H1 (cell line): ENCODE measurements around the gene TMEM138. TPM values are rescaled to one million over a fixed set of nuclear protein-coding genes. Genes with fewer than 3 reads are reported as not detected.

ENCODE experiments used
- CTCF ChIA-PET: fragments of 300-600 bp; sonication (Branson Sonifier 250); formaldehyde crosslinking; loops from one replicate; lab custom pipeline; 2021; ENCODE audit not compliant: partially characterized antibody; lab: Charles Lee
- POLR2A ChIA-PET: fragments of 300-600 bp; sonication (Branson Sonifier 250); formaldehyde crosslinking; loops from one replicate; lab custom pipeline; 2021; ENCODE audit warnings: inconsistent platforms; ENCODE audit not compliant: partially characterized antibody; lab: Charles Lee
- DNase-seq, 2 experiments: peaks; one replicate each; pipeline versions ENCODE4 v3.0.0 to v3.0.0-alpha.2; 2010 to 2022; ENCODE audit warnings: low spot score in 2 of 2, low read depth in 1 of 2, mixed read lengths in 1 of 2
- FAIRE-seq: peaks from 2 replicates; lab custom pipeline; 2011; peaks lifted over from hg19 to GRCh38; lab: Jason Lieb, UNC
- H2AFZ ChIP-seq: 2 replicates; pipeline ENCODE4 v1.8.1; 2012; ENCODE audit warnings: low read length, inconsistent platforms
- H2AK5ac ChIP-seq: 2 replicates; pipeline ENCODE4 v1.6.1; 2013; ENCODE audit warnings: low read depth, low read length
- H2BK120ac ChIP-seq: replicated peaks from 2 replicates; pipeline ENCODE3; 2013; ENCODE audit warnings: low read depth, low read length, inconsistent platforms
- H2BK12ac ChIP-seq: 2 replicates; pipeline ENCODE4 v1.6.1; 2013; ENCODE audit warnings: low read depth, low read length
- H2BK15ac ChIP-seq: 2 replicates; pipeline ENCODE4 v1.6.1; 2013; ENCODE audit warnings: low read length
- H2BK20ac ChIP-seq: 2 replicates; pipeline ENCODE4 v1.6.1; 2013; ENCODE audit warnings: low read length
- H2BK5ac ChIP-seq: 2 replicates; pipeline ENCODE4 v1.6.1; 2013; ENCODE audit warnings: low read depth, low read length
- H3K14ac ChIP-seq: 2 replicates; pipeline ENCODE4 v1.6.1; 2013; ENCODE audit warnings: inconsistent platforms; ENCODE audit not compliant: insufficient read length
- H3K18ac ChIP-seq: 2 replicates; pipeline ENCODE4 v1.6.1; 2013; ENCODE audit warnings: low read length; ENCODE audit errors: extremely low read depth
- H3K23ac ChIP-seq: 2 replicates; pipeline ENCODE4 v1.6.1; 2013; ENCODE audit warnings: inconsistent platforms; ENCODE audit not compliant: insufficient read length
- H3K23me2 ChIP-seq: 2 replicates; pipeline ENCODE4 v1.6.1; 2013; ENCODE audit warnings: low read depth, low read length
- H3K27ac ChIP-seq: 2 replicates; pipeline ENCODE4 v1.6.1; 2011; ENCODE audit warnings: low read depth, low read length, inconsistent platforms
- H3K27me3 ChIP-seq, 4 experiments: replicated peaks in 1 of 4; 1 replicate in 1 of 4; 2 replicates in 3 of 4; pipeline versions ENCODE4 v1.6.1 to v1.8.1; 2011 to 2013; ENCODE audit warnings: low read length in 3 of 4, mild to moderate bottlenecking in 3 of 4, inconsistent platforms in 2 of 4, mixed read lengths in 2 of 4, moderate library complexity in 1 of 4; ENCODE audit not compliant: control insufficient read depth in 3 of 4, insufficient read depth in 3 of 4; ENCODE audit errors: extremely low read depth in 1 of 4
- H3K36me3 ChIP-seq, 4 experiments: 2 replicates each; pipeline versions ENCODE4 v1.6.1 to v1.8.1; 2011 to 2013; ENCODE audit warnings: mild to moderate bottlenecking in 4 of 4, low read length in 3 of 4, moderate library complexity in 2 of 4, control low read depth in 1 of 4, inconsistent platforms in 1 of 4; ENCODE audit not compliant: insufficient read depth in 4 of 4, control insufficient read depth in 2 of 4
- H3K4ac ChIP-seq: replicated peaks from 2 replicates; pipeline ENCODE3; 2013; ENCODE audit warnings: low read length, low read depth, mixed read lengths, inconsistent platforms; ENCODE audit not compliant: insufficient read length
- H3K4me1 ChIP-seq, 4 experiments: replicated peaks in 1 of 4; 1 replicate in 1 of 4; 2 replicates in 3 of 4; pipeline versions ENCODE4 v1.6.1 to v1.8.1; 2011 to 2013; ENCODE audit warnings: low read length in 3 of 4, inconsistent platforms in 2 of 4, mixed read lengths in 1 of 4; ENCODE audit not compliant: insufficient read depth in 4 of 4, control insufficient read depth in 3 of 4
- H3K4me2 ChIP-seq, 2 experiments: 2 replicates each; pipeline versions ENCODE4 v1.6.1 to v1.8.1; 2011 to 2013; ENCODE audit warnings: low read depth in 2 of 2, low read length in 2 of 2, control low read depth in 1 of 2, inconsistent platforms in 1 of 2, mild to moderate bottlenecking in 1 of 2; ENCODE audit not compliant: insufficient read depth in 1 of 2
- H3K4me3 ChIP-seq, 4 experiments: fragments of 200-600, 300-600 bp in 1 of 4; sonication (generic), shearing (Covaris generic), sonication (Bioruptor Twin) in 1 of 4; 2 replicates each; pipeline versions ENCODE4 v1.5.1 to v1.8.1; 2011 to 2016; ENCODE audit warnings: low read length in 4 of 4, low read depth in 3 of 4, control low read depth in 2 of 4, inconsistent platforms in 2 of 4, mild to moderate bottlenecking in 2 of 4, mixed read lengths in 1 of 4, moderate library complexity in 1 of 4; ENCODE audit not compliant: insufficient read depth in 2 of 4; ENCODE audit errors: extremely low read depth in 1 of 4
- H3K56ac ChIP-seq: replicated peaks from 2 replicates; pipeline ENCODE3; 2013; ENCODE audit warnings: low read depth, mild to moderate bottlenecking, mixed read lengths, low read length, inconsistent platforms; ENCODE audit not compliant: insufficient read length
- H3K79me1 ChIP-seq: 2 replicates; pipeline ENCODE4 v1.6.1; 2013; ENCODE audit warnings: low read depth, low read length, control low read depth
- H3K79me2 ChIP-seq, 2 experiments: 2 replicates each; pipeline versions ENCODE4 v1.6.1 to v1.8.1; 2012 to 2013; ENCODE audit warnings: low read length in 2 of 2, mild to moderate bottlenecking in 2 of 2, inconsistent platforms in 1 of 2; ENCODE audit not compliant: insufficient read depth in 2 of 2, control insufficient read depth in 1 of 2
- H3K9ac ChIP-seq, 4 experiments: replicated peaks in 1 of 4; 1 replicate in 1 of 4; 2 replicates in 3 of 4; pipeline versions ENCODE4 v1.6.1 to v1.8.1; 2011 to 2013; ENCODE audit warnings: low read depth in 3 of 4, low read length in 3 of 4, control low read depth in 2 of 4, mild to moderate bottlenecking in 2 of 4, moderate library complexity in 2 of 4, inconsistent platforms in 1 of 4; ENCODE audit errors: extremely low read depth in 1 of 4
- H3K9me3 ChIP-seq, 2 experiments: 2 replicates each; pipeline versions ENCODE4 v1.6.1 to v1.8.1; 2012 to 2013; ENCODE audit warnings: mild to moderate bottlenecking in 2 of 2, moderate library complexity in 2 of 2, control low read depth in 1 of 2, inconsistent platforms in 1 of 2, low read depth in 1 of 2, low read length in 1 of 2, mixed read lengths in 1 of 2; ENCODE audit not compliant: insufficient read depth in 2 of 2
- H4K20me1 ChIP-seq, 2 experiments: replicated peaks in 1 of 2; 2 replicates each; pipeline versions ENCODE3 to v1.8.1; 2011 to 2013; ENCODE audit warnings: inconsistent platforms in 2 of 2, low read length in 2 of 2, mild to moderate bottlenecking in 1 of 2; ENCODE audit not compliant: insufficient read depth in 2 of 2, control insufficient read depth in 1 of 2
- H4K5ac ChIP-seq: 2 replicates; pipeline ENCODE4 v1.6.1; 2013; ENCODE audit warnings: low read length, low read depth, mixed read lengths, inconsistent platforms; ENCODE audit not compliant: insufficient read length
- H4K8ac ChIP-seq: 2 replicates; pipeline ENCODE4 v1.8.0; 2013; ENCODE audit warnings: mild to moderate bottlenecking, moderate library complexity, low read length, inconsistent platforms; ENCODE audit not compliant: insufficient read depth; ENCODE audit errors: extremely low read depth
- H4K91ac ChIP-seq: replicated peaks from 2 replicates; pipeline ENCODE3; 2013; ENCODE audit warnings: low read length, mixed read lengths, inconsistent platforms; ENCODE audit not compliant: insufficient read length
- ASH2L ChIP-seq: fragments of 200-600, 300-600 bp; sonication (generic); IDR thresholded peaks from one replicate; pipeline ENCODE4 v1.7.1; 2017; ENCODE audit warnings: low read length
- ATF3 ChIP-seq: IDR thresholded peaks from 2 replicates; pipeline ENCODE4 v1.6.1; 2011; ENCODE audit warnings: low read depth, mild to moderate bottlenecking, low read length; ENCODE audit not compliant: insufficient read depth
- BCL11A ChIP-seq, 2 experiments: IDR thresholded peaks; one replicate each; pipeline ENCODE4 v1.6.1; 2011; ENCODE audit warnings: low read depth in 2 of 2, low read length in 2 of 2, mild to moderate bottlenecking in 2 of 2
- HDAC2 ChIP-seq, 2 experiments: fragments of 300-600 bp in 1 of 2; sonication (generic) in 1 of 2; IDR thresholded peaks; 2 replicates each; pipeline ENCODE4 v1.6.1; 2011 to 2012; ENCODE audit warnings: low read depth in 2 of 2, low read length in 2 of 2, mild to moderate bottlenecking in 2 of 2, moderate library complexity in 2 of 2, borderline replicate concordance in 1 of 2, inconsistent platforms in 1 of 2
- JUND ChIP-seq: IDR thresholded peaks from 2 replicates; pipeline ENCODE4 v1.6.1; 2011; ENCODE audit warnings: mild to moderate bottlenecking, improper control_type of control experiment, low read length
- KDM1A ChIP-seq: fragments of 200-600, 300-600 bp; sonication (generic); IDR thresholded peaks from 2 replicates; pipeline ENCODE4 v1.7.1; 2016; ENCODE audit warnings: mild to moderate bottlenecking, low read length, borderline replicate concordance
- MAX ChIP-seq: IDR thresholded peaks from 2 replicates; pipeline ENCODE4 v1.6.1; 2012; ENCODE audit warnings: inconsistent platforms
- RFX5 ChIP-seq: IDR thresholded peaks from 2 replicates; pipeline ENCODE4 v1.6.1; 2011; ENCODE audit warnings: low read depth, low read length, improper control_type of control experiment, borderline replicate concordance
- YY1 ChIP-seq: IDR thresholded peaks from 2 replicates; pipeline ENCODE4 v1.6.1; 2011; ENCODE audit warnings: low read depth, mild to moderate bottlenecking, low read length
- WGBS, 2 experiments: shearing (Covaris generic) in 1 of 2; methylation state at CpG; one replicate each; pipeline versions ENCODE4 v1.1.6 to v1.1.7; 2013 to 2015; ENCODE audit warnings: low lambda C conversion rate in 2 of 2, mixed read lengths in 2 of 2, inconsistent platforms in 1 of 2, low coverage in 1 of 2, missing lambda C conversion rate in 1 of 2; ENCODE audit not compliant: insufficient replicate concordance in 2 of 2, insufficient coverage in 1 of 2, insufficient read length in 1 of 2; ENCODE audit errors: extremely low coverage in 1 of 2, missing lambda C conversion rate in 1 of 2; 5-methylcytosine and 5-hydroxymethylcytosine counted together
- polyA plus RNA-seq, 7 experiments: library from polyadenylated mRNA; depleted of rRNA in 3 of 7; stranded (reverse) in 5 of 7; unstranded in 2 of 7; fragments of >200 nt in 5 of 7; fragments of 200-250 nt in 2 of 7; gene quantifications; 1 replicate in 5 of 7; 2 replicates in 1 of 7; 4 replicates in 1 of 7; pipeline versions ENCODE4 v1.2.1 to v1.2.3, GENCODE V29; 2011 to 2013; ENCODE audit warnings: missing spikeins in 2 of 7, mixed read lengths in 2 of 7
- total RNA-seq: library from RNA; stranded (reverse); fragmentation: NEBNext Ultra II Directional; extraction: Animal tissue kit (Norgen Biotek cat#: 25700); gene quantifications from 2 replicates; pipeline ENCODE4 v1.2.1, GENCODE V29; 2021

Gene TMEM138
- total and polyA plus RNA-seq, 2 of the 8 experiments (the other 6 are each of a cell fraction or from before 2014, with no cell fraction given): 32.9 to 59.0 TPM

GRCh38 chr11:61353131-61354067, 8.8 kb upstream of the TMEM138 start:
- DNase-seq: no peak
- H3K9me3 ChIP-seq: no peaks in the 10 kb centered on the region
- no peak overlapping the region for H3K23ac ChIP-seq
- H3K14ac ChIP-seq: no peak overlapping the region
- no peak overlapping the region for H4K91ac ChIP-seq
- no peak overlapping the region for H3K9ac ChIP-seq
- no peaks in the 10 kb centered on the region for H3K23me2 ChIP-seq
- H3K79me2 ChIP-seq: no peaks in the 10 kb centered on the region
- H2BK20ac ChIP-seq: no peak overlapping the region
- H3K4me3 ChIP-seq: no peak overlapping the region
- no peak overlapping the region for H4K8ac ChIP-seq
- H2BK5ac ChIP-seq: no peak overlapping the region
- TF ChIP-seq ASH2L: no peak
- TF ChIP-seq MAX: no peak
- no peak for TF ChIP-seq ATF3
- TF ChIP-seq JUND: no peak
- no peak for TF ChIP-seq RFX5
- no peak for TF ChIP-seq HDAC2 (IDR thresholded peaks at IDR 0.05; ENCODE audit: borderline replicate concordance in 1 of 2, low read depth in 2 of 2, low read length in 2 of 2)
- TF ChIP-seq YY1: no peak
- TF ChIP-seq KDM1A: no peak
- TF ChIP-seq BCL11A (IDR thresholded peaks at IDR 0.05; ENCODE audit: low read depth in 2 of 2, low read length in 2 of 2): no peak
- TF ChIP-seq, all 59 proteins: peak for 0
- Histone ChIP-seq H3K79me1 (peaks cover 2% of the 10 kb centered on the region), H3K27me3 (no peaks in the 10 kb centered on the region), H4K5ac (no peak overlapping the region), H3K4me2 (no peak overlapping the region), H3K56ac (no peak overlapping the region), H3K4ac (no peak overlapping the region), H3K4me1 (no peaks in the 10 kb centered on the region), H3K36me3 (peaks cover 0 to 8% (median 4%) of the 10 kb centered on the region in 4 experiments; a peak in 5 of 8 replicates), H4K20me1 (peaks cover 0 to 5% of the 10 kb centered on the region in 2 experiments), H2AFZ (no peak overlapping the region), H3K27ac (no peak overlapping the region), H3K18ac (no peak overlapping the region), H2BK120ac (no peak overlapping the region), H2BK12ac (no peak overlapping the region), H2BK15ac (no peak overlapping the region), H2AK5ac (no peak overlapping the region)
- ChIA-PET CTCF (interaction anchor here (3.8 to 22.8 kb wide), 2 partner anchors 16 to 32 kb away, joined by 27 to 255 read pairs; partner anchors contain the start of genes DDB1 and TKFC), POLR2A (interaction anchor here (1.9 to 39.7 kb wide), 3 partner anchors 1 to 38 kb away, joined by 7 to 1106 read pairs (median 1106); partner anchors contain the start of genes CYB561A3, DDB1, TKFC and TMEM138)
- no peak for FAIRE-seq
- 89% methylated on average over 15 of the region's 15 CpGs; no CpG with 5 or more reads in 1 of the 2 experiments for WGBS, 2 experiments
